Sigmoid colon (tissue), 7 donors: Measurements from ENCODE around the gene CSNK2A1. TPM values are rescaled to one million over a fixed set of nuclear protein-coding genes. Genes with fewer than 3 reads are reported as not detected.

Source experiments
- DNase-seq: peaks from one replicate; pipeline ENCODE4 v3.0.0-alpha.2; 2019
- H3K27ac ChIP-seq, 4 donors: fragments of 200-600 bp; sonication (generic); one replicate each; pipeline ENCODE4 v1.5.1; 2016 to 2019; ENCODE audit warnings: mild to moderate bottlenecking in 1 of 4
- H3K27me3 ChIP-seq, 3 donors: fragments of 200-600 bp; sonication (generic); one replicate each; pipeline ENCODE4 v1.5.1; 2019; ENCODE audit warnings: mild to moderate bottlenecking in 1 of 3
- H3K36me3 ChIP-seq, 4 donors: fragments of 200-600 bp; sonication (generic); one replicate each; pipeline ENCODE4 v1.5.1; 2016 to 2019
- H3K4me1 ChIP-seq, 4 donors: fragments of 200-600 bp; sonication (generic); one replicate each; pipeline ENCODE4 v1.5.1; 2017 to 2019
- H3K4me3 ChIP-seq, 4 donors: fragments of 200-600 bp; sonication (generic); one replicate each; pipeline ENCODE4 v1.5.1; 2017 to 2019; ENCODE audit warnings: mild to moderate bottlenecking in 2 of 4, moderate library complexity in 1 of 4
- H3K9me3 ChIP-seq, 4 donors: fragments of 200-600 bp in 3 of 4; sonication (generic) in 3 of 4; one replicate each; pipeline versions ENCODE4 v1.5.1 to v1.6.1; 2013 to 2019
- EP300 ChIP-seq, 4 donors: sonication (generic); formaldehyde crosslinking; IDR thresholded peaks; one replicate each; pipeline ENCODE4 v1.6.1; 2017; ENCODE audit warnings: antibody characterized with exemption in 4 of 4
- POLR2A ChIP-seq, 2 donors: fragments of 450-650 bp; IDR thresholded peaks; one replicate each; pipeline ENCODE4 v1.6.1; 2016; ENCODE audit warnings: antibody characterized with exemption in 2 of 2, mild to moderate bottlenecking in 2 of 2, moderate library complexity in 2 of 2
- POLR2AphosphoS5 ChIP-seq, 4 donors: sonication (generic); formaldehyde crosslinking; IDR thresholded peaks; one replicate each; pipeline ENCODE4 v1.6.1; 2017; ENCODE audit warnings: antibody characterized with exemption in 4 of 4
- WGBS, 2 donors: extraction: QIAGEN DNeasy Blood & Tissue Kit; methylation state at CpG; one replicate each; pipeline ENCODE4 v1.1.7; 2013; 5-methylcytosine and 5-hydroxymethylcytosine counted together
- intact Hi-C: fragments of 100-400 bp; cut with DNase I; formaldehyde crosslinking; loops from one replicate; pipeline ENCODE4 v1.15.1; 2023
- polyA plus RNA-seq, 3 donors: library from polyadenylated mRNA; stranded (reverse); fragments of 200-250 nt; gene quantifications; one replicate each; pipeline ENCODE4 v1.2.3, GENCODE V29; 2013
- total RNA-seq, 4 donors: library from RNA; depleted of rRNA; stranded (reverse); fragments of >200 nt; gene quantifications; one replicate each; pipeline ENCODE4 v1.1.0, GENCODE V29; 2016
- TF ChIP-seq, protein P1 (sequence below), 4 experiments: fragments of 450-650 bp in 3 of 4; fragments of 200-600 bp in 1 of 4; IDR thresholded peaks; one replicate each; pipeline ENCODE4 v1.5.1; 2016 to 2019; ENCODE audit warnings: antibody characterized with exemption in 4 of 4, mild to moderate bottlenecking in 3 of 4, moderate library complexity in 2 of 4
- donor health status: healthy with polysubstance abuse.
- donor health status: Bipolar disorder and iron deficiency.
- donor health status: healthy.

The CSNK2A1 gene
- total and polyA plus RNA-seq, 7 donors, result 33.0 to 77.1 (median 51.5) TPM

GRCh38 chr20:444117-444516 is 99.5 kb downstream of the CSNK2A1 start:
- intact Hi-C loops, result no loop called here
- no peak for TF ChIP-seq EP300 (IDR thresholded peaks at IDR 0.05)
- no peak for TF ChIP-seq POLR2AphosphoS5 (IDR thresholded peaks at IDR 0.05)
- no peak for TF ChIP-seq POLR2A (IDR thresholded peaks at IDR 0.05)
- TF ChIP-seq, protein P1, sequence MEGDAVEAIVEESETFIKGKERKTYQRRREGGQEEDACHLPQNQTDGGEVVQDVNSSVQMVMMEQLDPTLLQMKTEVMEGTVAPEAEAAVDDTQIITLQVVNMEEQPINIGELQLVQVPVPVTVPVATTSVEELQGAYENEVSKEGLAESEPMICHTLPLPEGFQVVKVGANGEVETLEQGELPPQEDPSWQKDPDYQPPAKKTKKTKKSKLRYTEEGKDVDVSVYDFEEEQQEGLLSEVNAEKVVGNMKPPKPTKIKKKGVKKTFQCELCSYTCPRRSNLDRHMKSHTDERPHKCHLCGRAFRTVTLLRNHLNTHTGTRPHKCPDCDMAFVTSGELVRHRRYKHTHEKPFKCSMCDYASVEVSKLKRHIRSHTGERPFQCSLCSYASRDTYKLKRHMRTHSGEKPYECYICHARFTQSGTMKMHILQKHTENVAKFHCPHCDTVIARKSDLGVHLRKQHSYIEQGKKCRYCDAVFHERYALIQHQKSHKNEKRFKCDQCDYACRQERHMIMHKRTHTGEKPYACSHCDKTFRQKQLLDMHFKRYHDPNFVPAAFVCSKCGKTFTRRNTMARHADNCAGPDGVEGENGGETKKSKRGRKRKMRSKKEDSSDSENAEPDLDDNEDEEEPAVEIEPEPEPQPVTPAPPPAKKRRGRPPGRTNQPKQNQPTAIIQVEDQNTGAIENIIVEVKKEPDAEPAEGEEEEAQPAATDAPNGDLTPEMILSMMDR (IDR thresholded peaks at IDR 0.05), result no peak
- Histone ChIP-seq H3K27me3 (no peaks in the 10 kb centered on the region), H3K36me3 (peaks cover 26 to 89% (median 35%) of the 10 kb centered on the region in 4 donors), H3K9me3 (no peaks in the 10 kb centered on the region), H3K4me1 (peaks cover 0 to 15% (median 5%) of the 10 kb centered on the region in 4 donors), H3K4me3 (no peak overlapping the region), H3K27ac (no peak overlapping the region)
- DNase-seq, result no peak
- WGBS, 2 donors, result 75 to 86% methylated on average over 3 of the region's 3 CpGs

DNA sequence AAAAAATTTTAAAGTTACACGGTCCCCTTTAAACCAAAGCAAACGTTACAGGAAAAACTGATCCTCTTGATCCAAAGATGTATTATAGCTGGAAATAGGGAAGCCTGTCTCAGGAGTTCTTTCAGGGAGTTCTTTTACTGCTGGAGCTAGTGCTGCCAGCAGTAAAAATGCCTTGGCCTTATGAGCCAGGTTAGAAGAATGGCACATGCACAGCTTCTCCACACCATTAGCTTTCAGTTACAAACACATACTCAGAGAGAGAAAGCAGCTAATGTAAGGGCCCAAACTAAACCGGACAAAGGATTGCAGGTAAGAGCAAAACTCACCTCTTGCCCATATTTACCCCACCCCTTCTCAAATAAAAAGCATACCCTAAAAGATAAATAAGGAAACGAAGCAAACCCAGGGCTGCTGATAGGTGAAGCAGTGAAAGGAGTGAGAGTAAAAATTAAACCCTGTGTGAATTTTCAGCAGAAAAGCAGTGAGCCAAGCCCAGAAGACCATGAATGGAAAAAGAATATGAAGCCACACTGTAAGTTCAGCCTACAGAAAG is 100.3 kb downstream of the CSNK2A1 start:
- Histone ChIP-seq H3K27ac (no peak overlapping the region), H3K36me3 (peaks cover 33 to 97% (median 43%) of the 10 kb centered on the region in 4 donors), H3K27me3 (no peaks in the 10 kb centered on the region), H3K9me3 (no peaks in the 10 kb centered on the region), H3K4me1 (peaks cover 0 to 15% (median 5%) of the 10 kb centered on the region in 4 donors), H3K4me3 (no peak overlapping the region)
- 22 to 71% methylated on average over 4 of the region's 4 CpGs for WGBS, 2 donors
- no peak for DNase-seq
- TF ChIP-seq, protein P1 (IDR thresholded peaks at IDR 0.05), result no peak
- TF ChIP-seq POLR2AphosphoS5 (IDR thresholded peaks at IDR 0.05), result no peak
- no peak for TF ChIP-seq POLR2A (IDR thresholded peaks at IDR 0.05)
- TF ChIP-seq EP300 (IDR thresholded peaks at IDR 0.05), result no peak
- intact Hi-C loops, result no loop called here

DNA sequence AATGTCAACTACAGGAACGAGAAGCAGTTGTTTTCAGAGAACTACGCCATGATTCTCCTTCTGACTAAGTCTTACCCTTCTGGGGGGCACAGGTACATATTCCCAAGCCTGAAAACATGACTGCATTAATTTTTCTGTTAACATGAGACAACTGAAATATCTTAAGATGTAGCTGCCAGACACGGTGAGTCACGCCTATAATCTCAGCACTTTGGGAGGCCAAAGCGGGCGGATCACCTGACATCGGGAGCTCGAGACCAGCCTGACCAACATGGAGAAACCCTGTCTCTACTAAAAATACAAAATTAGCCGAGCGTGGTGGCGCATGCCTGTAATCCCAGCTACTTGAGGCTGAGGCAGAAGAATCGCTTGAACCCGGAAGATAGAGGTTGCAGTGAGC is 103.0 kb downstream of the CSNK2A1 start:
- Histone ChIP-seq H3K36me3 (peaks cover 50 to 99% (median 64%) of the 10 kb centered on the region in 4 donors), H3K4me3 (no peak overlapping the region), H3K9me3 (no peaks in the 10 kb centered on the region), H3K27me3 (no peaks in the 10 kb centered on the region), H3K4me1 (peaks cover 0 to 15% (median 5%) of the 10 kb centered on the region in 4 donors), H3K27ac (no peak overlapping the region)
- no peak for DNase-seq
- intact Hi-C loops, result no loop called here
- no peak for TF ChIP-seq EP300 (IDR thresholded peaks at IDR 0.05)
- TF ChIP-seq POLR2A (IDR thresholded peaks at IDR 0.05), result no peak
- no peak for TF ChIP-seq POLR2AphosphoS5 (IDR thresholded peaks at IDR 0.05)
- TF ChIP-seq, protein P1 (IDR thresholded peaks at IDR 0.05), result no peak
- 94 to 96% methylated on average over 13 of the region's 13 CpGs for WGBS, 2 donors

DNA sequence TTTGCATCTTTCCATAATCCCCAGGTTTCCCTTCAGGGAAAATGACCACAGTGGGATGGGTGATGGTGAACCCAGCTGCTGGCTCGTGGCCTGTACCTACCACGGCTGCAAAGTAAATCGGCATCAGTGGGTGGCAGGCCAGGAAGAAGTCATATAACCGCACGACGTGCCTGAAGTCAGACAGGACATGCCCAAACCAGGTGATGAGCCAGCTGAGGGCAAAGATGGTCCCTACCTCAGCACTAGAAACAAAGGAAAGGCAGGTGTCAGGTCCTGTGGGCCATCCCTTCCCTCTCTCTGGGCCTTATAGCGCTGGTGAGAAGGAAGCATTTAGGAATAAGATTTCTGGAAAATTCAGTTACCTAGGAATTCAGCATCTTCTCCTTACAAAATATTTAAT is 103.4 kb downstream of the CSNK2A1 start:
- TF ChIP-seq EP300 (IDR thresholded peaks at IDR 0.05) (no peak), POLR2A (IDR thresholded peaks at IDR 0.05) (no peak), POLR2AphosphoS5 (IDR thresholded peaks at IDR 0.05) (no peak)
- TF ChIP-seq, protein P1 (IDR thresholded peaks at IDR 0.05), result no peak
- 94 to 95% methylated on average over 7 of the region's 7 CpGs for WGBS, 2 donors
- intact Hi-C loops, result no loop called here

More for the DNA sequence above, 103.4 kb downstream of the CSNK2A1 start:
- Histone ChIP-seq H3K27me3 (no peaks in the 10 kb centered on the region), H3K4me3 (no peak overlapping the region), H3K9me3 (no peaks in the 10 kb centered on the region), H3K27ac (no peak overlapping the region), H3K4me1 (peaks cover 0 to 10% (median 4%) of the 10 kb centered on the region in 4 donors), H3K36me3 (peaks cover 50 to 99% (median 69%) of the 10 kb centered on the region in 4 donors)
- DNase-seq, result no peak
